NCI-H2081 treated with DMSO at 0.1 percent for 48 hours (cell line): Measurements from ENCODE around the gene GCLC.

Experiments
- DNase-seq: peaks from one replicate; lab custom pipeline; 2025; lab: John Stamatoyannopoulos, UW

GCLC gene

DNA sequence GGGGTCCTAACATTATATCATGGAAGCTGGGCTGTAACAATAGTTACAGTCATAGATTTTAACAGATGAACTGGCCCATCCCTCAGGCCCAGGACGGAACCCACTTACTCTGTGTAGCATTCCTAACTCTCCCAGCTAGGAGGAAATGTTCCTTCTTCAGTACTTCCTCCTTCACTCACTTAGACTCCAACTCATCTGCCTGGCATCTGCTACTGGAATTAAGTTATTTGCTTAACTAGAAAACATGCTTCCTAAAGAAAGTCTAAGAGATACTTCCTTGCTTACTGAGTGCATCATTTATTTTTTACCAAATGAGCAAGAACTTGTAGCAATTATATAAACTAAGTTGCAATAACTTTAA is 20.5 kb downstream of the GCLC start:
- no peak for DNase-seq

DNA sequence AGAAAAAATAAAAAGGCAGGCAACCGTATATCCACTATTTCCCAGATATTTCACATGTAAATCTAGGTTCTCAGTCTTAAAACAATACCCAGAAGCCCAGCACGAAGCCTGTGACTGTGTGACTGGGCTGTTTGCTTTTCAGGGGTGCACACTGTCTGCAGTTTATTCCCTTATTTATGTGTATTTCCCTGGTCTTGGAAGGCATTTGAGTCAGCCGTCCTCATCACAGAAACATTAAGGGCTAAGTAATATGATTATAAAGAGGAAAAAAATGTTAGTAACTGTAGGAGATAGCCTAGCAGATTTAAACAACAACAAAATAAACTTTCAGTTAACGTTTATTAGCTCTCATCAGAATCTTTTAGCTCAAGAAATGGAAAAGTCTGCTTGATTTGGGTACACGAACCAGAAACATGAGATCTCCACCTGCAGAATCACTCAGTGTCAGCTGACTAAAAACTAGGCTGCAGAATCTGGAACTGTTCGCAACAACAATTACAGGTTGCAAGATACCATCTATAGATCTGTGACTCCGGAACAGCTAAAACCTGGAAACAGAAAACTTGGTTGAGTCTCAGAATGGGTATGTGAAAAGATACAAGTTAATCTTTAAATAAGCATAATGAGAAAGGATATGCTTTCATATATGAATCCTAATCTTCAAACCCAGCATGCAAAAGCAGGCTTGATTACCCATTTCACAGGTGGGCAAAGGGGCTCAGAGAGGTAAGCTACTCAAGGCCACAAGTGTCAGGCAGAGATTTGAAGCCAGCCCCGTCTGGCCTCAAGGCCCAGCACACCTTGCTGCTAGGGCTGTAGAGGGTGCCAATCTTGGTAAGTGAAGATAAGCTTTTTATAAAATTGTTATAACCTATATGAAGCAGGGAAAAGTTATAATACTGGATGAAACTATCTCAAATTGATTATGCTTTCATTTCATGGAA is 21.1 kb downstream of the GCLC start:
- DNase-seq = no peak

DNA sequence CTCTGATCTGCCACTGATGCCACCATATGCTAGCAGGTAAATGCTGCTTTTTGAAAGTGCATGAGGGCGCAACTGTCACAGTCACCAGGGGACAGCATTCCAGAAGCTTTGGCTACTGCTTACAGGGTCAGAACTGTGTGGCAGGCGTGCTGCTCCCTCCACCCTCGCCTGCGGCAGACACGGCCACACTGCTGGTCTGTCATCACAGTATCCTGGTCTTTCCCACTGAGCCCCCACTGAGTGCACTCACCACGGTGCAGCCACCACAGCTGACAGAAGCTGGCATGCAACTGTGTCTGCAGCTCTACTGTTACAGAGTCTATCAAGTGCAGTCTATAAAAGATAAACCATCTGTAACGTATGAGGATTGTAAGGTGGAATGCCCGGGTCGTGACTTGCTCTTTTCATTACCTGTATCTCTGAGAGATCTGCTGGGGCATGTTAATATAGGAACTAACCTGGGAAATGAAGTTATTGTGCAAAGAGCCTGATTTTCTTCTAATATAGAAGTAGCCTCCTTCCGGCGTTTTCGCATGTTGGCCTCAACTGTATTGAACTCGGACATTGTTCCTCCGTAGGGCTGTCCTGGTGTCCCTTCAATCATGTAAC is 24.5 kb downstream of the GCLC start:
- no peak for DNase-seq

DNA sequence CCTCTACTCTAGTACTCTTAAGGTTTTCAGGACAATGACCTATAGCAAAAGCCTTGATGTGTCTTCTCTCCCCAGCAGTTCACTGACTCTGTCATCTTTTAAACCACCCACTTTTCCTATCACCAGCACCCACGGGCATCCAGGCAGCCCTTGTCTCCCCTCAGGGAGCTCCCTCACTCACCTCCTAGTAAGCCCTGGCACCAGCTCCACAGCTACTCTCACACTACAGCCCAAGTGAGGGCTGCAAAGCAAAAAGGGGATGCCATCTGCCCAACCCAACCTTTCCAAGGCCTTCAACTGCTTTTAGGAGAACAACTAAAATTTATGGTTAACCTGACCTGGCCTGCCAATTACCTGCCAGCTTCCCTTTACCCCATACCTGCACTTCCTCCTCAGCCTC is 26.0 kb downstream of the GCLC start:
- DNase-seq = no peak

DNA sequence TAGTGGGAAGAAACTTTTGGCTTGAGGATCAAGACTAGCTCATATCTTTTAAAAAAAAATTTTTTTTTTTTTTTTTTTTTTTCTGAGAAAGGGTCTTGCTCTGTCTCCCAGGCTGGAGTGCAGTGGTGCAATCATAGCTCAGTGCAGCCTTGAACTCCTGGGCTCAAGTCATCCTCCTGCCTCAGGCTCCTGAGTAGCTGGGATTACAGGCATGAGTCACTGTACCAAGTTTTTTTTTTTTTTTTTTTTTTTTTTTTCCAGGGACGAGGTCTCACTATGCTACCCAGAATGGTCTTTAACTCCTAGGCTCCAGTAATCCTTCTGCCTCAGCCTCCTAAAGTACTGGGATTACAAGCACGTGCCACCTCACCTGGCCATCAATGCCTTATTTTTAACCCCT is 27.9 kb downstream of the GCLC start:
- DNase-seq = no peak

DNA sequence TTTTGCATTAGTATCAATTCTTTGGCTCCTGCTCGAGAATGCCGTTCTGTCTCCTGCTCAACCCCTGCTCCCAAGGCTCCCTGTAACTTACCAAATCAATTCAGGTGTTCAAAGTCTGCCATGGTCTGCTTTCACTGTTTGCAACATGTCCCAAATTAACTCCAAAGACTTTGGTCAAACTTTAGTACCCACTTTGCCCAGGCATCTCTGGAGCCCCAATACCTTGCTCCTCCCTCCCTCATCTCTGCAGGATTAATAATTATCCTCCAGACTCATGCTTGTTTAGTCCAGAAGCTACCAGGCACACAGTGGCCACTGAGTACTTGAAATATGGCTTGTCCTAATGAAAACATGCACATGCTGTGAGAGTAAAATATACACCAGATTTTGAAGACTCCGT is 30.2 kb downstream of the GCLC start:
- no peak for DNase-seq

DNA sequence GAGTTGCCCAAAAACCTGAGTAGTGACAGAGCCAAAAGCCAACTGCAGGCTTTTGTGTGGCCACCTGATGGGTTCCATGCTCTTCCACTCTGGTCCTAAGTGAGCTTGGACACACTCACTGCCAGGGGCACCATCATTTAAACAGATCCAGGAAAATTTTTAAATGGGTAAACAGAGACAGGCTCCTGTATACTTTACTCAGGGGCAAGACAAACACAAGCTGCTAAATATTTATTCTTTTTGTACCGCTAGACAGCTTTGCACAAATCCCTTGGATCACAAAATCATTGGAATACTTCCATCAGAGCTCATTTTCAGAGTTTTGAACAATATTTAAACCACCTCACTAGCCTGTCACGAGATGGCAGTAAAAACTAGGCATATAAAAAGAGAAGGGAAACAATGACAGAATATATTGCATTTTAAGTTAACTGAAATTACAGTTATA is 31.4 kb downstream of the GCLC start:
- no peak for DNase-seq

DNA sequence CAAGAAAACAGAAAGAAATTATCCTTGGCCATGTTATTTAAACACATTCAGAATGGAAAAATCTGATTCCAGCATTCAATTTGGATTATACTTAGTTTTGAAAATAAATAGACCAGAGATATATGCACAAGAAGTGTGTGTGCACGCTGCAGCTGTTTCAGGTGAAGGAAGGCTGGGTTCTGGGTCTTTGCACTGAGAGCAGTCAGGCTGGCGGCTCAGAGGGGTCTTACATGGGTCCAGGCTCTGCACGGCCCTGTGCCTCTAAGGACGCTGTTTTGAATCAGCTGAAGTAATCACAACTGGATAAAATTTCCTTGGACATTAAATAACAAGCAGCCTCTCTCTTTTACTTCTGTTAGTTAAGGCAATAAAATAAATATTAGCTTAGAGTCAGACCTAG is 31.8 kb downstream of the GCLC start:
- DNase-seq = no peak

DNA sequence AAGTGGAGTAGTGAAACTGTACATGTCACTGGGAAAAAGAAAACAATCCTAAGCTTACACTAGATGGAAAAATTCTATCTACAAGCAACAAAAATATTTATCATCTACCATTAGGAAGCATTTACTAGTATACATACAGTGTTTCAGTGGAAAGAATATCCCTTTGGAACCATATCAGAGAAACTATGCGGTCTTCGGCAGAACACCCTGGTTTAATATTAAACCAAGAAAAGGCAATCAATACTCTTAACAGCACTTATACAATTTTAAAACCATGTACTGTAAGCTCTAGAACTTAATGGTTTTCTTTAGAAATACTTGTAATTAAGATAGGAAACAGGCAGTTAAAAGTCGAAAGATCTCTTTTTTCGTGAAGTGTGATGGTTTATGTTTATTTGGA is 32.3 kb downstream of the GCLC start:
- no peak for DNase-seq

DNA sequence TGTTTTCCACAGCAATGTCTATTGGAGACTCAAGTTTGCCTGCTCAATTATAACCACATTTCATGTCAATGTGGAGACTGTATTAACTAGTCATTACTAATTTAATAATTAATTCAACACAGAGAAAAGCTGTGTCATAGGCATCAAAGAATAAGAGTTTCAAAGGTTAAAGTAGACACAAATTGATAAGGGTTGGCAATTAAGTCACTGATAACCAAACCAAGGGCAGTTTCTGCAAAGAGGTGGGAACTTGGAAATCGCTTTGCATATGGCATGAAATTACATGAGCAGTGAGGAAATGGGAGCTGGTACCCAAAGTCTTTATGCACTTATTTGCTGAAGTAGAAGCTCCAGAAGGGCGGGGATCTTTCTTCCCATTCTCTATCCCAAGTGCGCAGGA is 34.2 kb downstream of the GCLC start:
- DNase-seq = no peak

DNA sequence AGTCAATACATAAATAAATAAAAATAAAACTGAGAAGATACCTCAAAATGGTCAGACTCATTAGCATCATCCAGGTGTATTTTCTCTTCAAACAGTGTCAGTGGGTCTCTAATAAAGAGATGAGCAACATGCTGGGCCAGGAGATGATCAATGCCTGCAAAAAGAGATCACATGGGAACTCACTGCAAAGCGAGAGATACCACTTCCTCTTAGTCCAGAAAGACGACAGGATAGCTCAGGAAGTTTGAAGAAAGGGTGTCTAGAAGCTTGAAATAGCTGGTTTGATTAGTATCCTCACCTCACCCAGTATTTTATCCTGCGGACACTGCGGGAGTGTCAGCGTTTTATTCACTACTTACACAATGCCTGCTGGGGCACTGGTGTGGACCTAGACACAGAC is 38.0 kb downstream of the GCLC start:
- DNase-seq = no peak

DNA sequence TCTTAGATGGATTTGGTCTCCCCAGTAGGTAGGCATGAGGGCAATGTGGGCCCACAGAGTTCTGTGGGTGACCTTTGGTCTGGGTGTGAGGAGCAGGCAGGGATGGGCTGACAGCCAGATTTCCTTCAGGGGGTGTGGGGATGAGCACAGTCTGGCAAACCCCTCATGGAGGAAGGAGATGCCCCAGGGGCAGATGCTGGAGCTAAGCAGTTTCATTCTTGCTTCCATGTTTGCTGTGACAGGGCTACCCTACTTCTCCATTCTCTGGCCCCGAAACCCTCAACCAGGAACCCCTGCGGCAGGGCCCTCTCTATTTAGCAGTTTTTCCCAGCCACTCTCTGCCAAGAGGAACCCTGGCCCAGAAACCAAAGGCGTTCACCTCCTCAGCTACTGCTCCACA is 40.4 kb downstream of the GCLC start:
- DNase-seq = no peak

DNA sequence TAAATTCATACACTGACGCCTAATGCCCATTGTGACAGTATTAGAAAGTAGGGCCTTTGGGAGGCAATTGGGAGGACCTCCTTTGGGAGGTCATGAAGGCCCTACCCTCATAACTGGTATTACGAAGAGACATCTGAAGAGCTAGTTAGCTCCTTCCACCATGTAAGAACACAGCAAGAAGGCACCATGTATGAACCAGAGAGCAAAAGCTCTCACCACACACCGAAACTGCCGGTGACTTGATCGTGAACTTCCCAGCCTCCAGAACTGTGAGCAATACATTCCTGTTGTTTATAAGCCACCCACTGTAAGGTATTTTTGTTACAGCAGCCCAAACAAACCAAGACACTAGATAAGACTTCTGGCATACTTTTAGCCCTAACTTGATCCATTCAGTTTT is 41.8 kb downstream of the GCLC start:
- DNase-seq = no peak

DNA sequence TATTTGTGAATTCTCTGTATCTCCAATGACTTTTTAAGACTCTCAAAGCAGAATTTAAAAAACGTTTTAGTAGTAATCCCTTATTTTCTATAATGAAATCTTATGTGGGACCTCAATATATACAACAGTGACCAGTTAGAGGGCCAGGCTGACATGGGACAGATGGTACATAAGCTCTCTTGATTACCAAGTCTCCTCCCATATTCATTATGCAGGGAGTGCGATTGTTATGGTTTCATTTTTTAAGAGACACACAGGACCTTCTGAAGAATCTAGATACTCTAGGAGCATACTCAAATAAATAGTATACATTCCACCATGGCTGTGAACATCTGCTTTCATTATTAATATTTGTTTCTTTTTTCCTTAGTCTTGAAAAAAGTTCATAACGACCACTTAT is 43.5 kb downstream of the GCLC start:
- DNase-seq = no peak

DNA sequence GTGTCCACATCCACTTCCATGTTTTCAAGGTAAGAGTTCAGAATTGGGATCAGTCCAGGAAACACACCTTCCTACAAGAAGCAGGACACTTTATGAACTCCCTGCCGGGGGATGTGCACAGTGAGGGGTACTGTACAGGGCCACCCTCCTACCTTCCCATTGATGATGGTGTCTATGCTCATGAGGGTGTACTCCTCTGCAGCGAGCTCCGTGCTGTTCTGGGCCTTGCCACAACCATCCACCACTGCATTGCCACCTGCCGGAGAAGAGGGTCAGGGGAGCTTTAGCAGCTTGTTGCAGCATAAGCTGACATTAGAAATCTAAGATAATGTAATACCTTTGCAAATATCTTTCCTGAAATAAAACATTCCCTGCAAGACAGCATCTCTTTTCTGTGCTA is 44.8 kb downstream of the GCLC start:
- no peak for DNase-seq

DNA sequence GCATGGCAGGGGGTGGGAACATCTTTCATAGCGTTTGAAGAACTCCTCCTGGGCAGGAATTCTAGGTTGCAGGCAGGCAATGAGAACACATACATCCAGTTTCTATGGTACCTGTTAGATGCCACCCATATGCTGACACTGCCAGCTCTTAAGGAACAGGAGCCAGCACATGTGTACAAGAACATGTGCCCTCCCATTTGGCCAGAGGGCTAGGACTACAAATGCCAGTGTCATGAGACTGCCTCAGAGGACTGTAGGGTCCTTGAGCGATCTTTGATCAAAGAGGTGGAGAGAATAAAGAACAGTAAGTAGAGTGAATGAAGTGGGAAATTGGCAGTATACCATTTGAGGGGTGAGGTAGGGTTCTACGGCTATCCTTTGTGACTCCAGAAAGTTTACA is 45.8 kb downstream of the GCLC start:
- DNase-seq = no peak

DNA sequence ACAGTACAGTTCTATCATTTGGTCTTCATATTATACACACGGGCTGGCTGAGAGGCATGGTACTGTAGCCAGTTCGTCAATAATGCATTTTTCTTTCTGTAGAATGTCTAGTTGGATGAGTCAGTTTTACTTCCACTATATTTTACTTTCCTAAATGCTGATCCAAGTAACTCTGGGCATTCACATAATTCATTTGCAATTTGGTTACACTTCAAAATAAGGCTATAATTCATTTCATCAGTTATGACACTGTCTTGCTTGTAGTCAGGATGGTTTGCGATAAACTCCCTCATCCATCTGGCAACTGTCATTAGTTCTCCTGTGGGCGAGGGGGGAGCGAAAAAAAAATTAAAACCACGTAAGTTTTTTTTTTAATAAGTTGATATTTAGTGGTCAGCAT is 46.3 kb downstream of the GCLC start:
- DNase-seq = no peak

DNA sequence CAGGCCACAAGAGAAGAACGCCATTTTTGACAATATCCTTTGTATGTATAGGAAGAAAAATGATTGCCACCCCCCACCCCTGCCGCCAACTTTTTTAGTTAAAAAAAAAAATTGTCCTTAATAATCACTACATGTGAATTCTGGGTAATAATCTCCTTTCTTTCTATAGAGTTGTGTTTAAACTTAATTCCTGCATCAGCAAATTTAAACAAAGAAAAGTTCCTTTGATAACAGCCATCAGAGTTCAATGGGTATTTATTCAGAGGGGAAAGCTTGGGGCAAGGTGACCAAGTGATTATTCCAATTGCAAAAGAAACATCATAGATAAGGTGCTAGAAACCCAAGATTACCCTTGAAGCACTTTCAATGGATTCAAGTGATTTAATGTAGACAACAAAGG is 47.0 kb downstream of the GCLC start:
- no peak for DNase-seq

DNA sequence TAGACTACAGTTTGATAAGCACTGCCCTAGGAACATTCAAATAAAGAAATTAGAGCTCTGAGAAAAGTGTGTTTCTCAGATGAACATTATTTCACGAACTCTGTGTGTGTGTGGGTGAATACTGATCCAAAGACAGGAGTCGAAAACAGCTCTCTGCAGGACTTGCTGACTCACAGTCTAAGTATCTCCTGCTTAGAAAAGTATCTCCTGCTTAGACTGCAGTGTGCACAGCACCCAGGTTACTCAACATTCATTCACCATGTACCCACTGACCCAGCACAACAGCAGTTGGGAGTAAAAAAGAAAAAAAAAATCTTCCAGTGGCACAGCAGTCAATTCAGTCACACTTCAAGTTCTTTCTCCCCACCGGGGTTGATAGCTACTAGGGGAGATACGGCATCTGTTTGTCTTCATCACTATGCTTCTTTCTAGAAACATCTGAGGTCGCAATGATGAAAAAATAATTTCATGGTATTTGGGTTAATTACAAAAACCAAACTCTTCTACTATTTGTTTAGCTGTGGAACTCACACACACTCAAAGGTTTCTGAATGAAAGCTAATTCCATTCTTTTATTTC is 48.0 kb downstream of the GCLC start:
- DNase-seq = no peak

DNA sequence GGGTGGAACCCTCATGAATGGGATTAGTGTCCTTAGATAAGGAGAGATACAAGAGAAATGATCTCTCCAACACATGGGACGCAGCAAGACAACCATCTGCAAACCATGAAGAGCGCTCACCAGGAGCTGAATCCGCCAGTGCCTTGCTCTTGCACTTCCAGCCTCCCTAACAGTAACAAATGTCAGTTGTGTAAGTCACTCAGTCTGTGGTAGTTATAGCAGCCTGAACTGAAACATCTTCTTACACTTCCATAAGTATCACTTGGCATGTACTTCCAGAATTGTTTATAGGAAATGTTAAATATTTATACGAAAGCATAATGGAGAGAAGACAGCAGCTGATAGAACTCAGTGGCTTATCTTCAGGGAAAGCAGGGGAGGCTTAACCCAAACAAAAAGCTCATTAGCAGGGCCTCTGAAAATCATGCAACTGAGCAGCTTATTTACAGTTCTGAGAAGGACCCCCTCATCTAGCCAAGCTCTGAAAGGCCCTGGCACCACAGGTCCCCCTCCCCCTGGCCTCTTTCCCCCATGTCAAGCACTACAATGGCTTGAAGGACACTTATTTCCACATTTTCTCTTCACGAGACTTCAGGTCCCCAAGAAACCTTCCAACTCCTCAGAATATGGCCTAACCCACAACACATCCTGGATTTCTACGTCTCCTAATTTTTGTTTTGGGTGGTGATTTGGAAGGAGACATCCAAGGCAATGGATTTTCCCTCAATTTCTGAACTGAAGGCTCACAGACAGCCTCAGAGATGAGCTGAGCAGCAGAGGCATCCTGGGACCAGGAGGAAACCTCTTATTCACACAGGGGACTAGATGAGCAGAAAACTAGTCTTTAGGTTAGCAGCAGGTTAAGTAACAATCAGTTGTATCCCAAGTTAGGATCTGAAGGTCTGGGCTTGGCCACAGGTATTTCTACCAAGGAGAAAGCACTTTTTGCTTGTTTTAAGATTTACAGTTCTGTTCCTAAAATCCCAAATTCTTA is 49.1 kb downstream of the GCLC start:
- no peak for DNase-seq

DNA sequence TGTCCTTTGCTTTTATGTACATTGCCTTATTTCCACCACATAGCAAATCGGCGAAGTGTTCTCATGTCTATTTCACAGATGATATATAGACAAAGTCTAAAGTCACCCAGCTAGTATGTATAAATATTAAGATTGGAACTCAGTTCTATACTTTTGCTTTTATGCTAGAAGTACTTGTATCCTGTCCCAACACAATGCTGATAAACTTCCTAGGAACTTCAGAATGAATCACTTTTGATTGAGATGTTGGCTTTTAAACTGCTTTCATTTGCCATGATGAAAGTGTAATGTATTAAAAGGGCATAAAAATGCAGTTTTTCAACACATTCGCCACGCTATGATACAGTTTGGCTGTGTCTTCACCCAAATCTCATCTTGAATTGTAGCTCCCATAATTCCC is 50.8 kb downstream of the GCLC start:
- DNase-seq = no peak

DNA sequence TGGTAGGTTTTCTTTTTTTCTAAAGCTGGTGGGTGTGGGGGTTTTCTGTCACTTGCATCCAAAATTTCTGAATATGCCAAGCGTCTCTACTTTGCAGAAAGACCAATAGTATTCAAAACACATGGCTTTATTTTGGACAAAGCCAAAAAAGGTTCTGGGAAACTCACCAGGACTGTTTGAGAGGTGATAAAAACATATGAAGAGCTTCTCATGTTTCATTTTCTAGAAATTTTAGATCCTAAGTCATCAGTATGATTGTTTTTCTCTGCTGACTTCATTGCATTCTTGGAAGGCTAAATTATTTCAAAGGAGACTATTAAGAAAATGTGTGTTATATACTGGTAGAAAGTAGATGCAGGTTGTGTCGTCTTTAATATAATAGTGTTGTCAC is 51.3 kb downstream of the GCLC start:
- no peak for DNase-seq
